NB4 (cell line): ENCODE data around the gene PBX1.

ENCODE experiments used
- DNase-seq: peaks from one replicate; pipeline ENCODE4 v3.0.0; 2010; ENCODE audit warnings: low read depth
- H3K4me3 ChIP-seq: one replicate; pipeline ENCODE4 v1.5.1; 2011; ENCODE audit warnings: mild to moderate bottlenecking, low read depth, low read length, moderate library complexity
- MYC ChIP-seq: IDR thresholded peaks from 2 replicates; pipeline ENCODE4 v1.6.1; 2011; ENCODE audit warnings: low read depth, low read length
- POLR2A ChIP-seq: IDR thresholded peaks from 2 replicates; pipeline ENCODE4 v1.6.1; 2011; ENCODE audit warnings: mild to moderate bottlenecking; ENCODE audit not compliant: insufficient read length; ENCODE audit errors: extremely low read depth
- TF ChIP-seq, protein P1 (sequence below): IDR thresholded peaks from 2 replicates; pipeline ENCODE4 v1.6.1; 2011; ENCODE audit warnings: low read depth, low read length
- TF ChIP-seq, protein P2 (sequence below): IDR thresholded peaks from one replicate; pipeline ENCODE4 v1.5.1; 2012; ENCODE audit warnings: low read depth, low read length

The PBX1 gene

GRCh38 chr1:164575356-164575886, 16.4 kb downstream of the PBX1 start:
- TF ChIP-seq POLR2A (no peak), MYC (no peak)
- TF ChIP-seq, protein P1, sequence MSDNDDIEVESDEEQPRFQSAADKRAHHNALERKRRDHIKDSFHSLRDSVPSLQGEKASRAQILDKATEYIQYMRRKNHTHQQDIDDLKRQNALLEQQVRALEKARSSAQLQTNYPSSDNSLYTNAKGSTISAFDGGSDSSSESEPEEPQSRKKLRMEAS: no peak
- TF ChIP-seq, protein P2, sequence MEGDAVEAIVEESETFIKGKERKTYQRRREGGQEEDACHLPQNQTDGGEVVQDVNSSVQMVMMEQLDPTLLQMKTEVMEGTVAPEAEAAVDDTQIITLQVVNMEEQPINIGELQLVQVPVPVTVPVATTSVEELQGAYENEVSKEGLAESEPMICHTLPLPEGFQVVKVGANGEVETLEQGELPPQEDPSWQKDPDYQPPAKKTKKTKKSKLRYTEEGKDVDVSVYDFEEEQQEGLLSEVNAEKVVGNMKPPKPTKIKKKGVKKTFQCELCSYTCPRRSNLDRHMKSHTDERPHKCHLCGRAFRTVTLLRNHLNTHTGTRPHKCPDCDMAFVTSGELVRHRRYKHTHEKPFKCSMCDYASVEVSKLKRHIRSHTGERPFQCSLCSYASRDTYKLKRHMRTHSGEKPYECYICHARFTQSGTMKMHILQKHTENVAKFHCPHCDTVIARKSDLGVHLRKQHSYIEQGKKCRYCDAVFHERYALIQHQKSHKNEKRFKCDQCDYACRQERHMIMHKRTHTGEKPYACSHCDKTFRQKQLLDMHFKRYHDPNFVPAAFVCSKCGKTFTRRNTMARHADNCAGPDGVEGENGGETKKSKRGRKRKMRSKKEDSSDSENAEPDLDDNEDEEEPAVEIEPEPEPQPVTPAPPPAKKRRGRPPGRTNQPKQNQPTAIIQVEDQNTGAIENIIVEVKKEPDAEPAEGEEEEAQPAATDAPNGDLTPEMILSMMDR: no peak
- DNase-seq: no peak
- no peak overlapping the region for H3K4me3 ChIP-seq

DNA sequence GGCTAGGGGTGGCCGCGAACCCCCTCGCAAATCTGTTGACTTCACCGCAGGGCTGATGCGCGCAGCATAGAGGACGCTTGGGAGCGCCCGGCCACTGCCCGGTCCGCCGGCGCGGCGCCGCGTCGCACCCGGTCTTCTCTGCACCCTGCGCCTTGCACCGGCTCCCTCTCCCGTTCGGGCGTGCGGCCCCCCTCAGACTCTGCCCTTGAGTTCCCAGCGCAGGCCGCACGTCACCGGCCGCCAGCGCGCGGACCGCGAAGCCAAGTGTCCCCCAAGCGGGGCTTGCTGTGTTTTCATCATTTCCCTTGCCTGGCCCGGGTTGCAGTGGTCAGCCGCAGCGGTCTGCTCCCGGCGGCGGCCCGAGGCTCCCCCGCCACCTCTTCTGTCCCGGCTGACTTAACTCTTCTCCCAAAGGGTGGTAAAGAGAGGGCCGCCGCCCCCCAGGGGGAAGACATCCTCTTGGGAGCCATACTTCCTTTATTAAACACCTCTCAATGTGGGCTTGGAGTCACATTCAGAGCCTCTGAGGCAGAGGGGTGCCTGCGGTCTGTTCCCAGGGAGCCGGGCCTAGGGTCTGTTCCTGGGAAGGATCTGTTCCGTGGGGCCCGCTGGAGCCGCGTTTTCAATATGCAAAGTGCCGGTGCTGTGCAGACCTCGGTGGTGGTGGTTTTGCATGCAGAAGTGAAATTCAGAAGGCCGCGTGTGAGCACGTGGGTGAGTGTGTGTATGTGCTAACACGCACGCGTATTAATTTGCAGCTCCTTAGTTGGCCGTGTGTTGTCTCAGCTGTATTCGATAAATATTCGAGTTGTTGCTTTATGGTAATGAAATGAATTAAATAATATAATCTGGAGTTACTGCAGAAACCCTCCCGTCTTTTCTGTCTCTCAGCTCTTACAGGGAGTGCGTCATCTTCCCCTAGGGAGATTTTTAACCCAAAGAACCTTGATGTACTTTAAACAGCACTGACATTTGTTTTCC, 17.6 kb downstream of the PBX1 start:
- TF ChIP-seq, protein P2: no peak
- TF ChIP-seq MYC: no peak
- TF ChIP-seq POLR2A: no peak
- TF ChIP-seq, protein P1: no peak
- H3K4me3 ChIP-seq: no peak overlapping the region
- DNase-seq: no peak

DNA sequence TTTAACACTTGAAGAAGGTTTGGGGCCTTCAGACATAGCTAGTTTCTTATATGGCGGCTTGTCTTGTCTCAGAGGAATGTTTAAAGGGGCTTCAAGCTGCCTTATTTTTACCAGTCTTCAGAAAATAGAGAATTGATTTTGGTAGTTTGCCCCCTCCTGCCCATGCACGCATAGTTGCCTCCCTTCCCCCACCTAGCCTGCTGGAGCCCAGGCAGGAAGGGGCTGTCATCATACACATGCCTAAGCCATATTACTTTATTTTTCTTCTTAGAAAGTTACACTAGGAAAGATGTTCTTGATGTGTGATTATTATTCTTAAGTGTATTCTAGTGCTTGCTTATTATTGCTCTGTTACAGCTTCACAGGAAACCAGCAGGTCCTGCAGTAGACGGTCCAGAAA, 18.3 kb downstream of the PBX1 start:
- no peak for DNase-seq
- TF ChIP-seq, protein P2: no peak
- TF ChIP-seq, protein P1: no peak
- no peak for TF ChIP-seq POLR2A
- TF ChIP-seq MYC: no peak
- no peak overlapping the region for H3K4me3 ChIP-seq

- H3K4me3 ChIP-seq: no peak overlapping the region
- DNase-seq: no peak
- TF ChIP-seq MYC (no peak), POLR2A (no peak)
- TF ChIP-seq, protein P1: no peak
- TF ChIP-seq, protein P2: no peak
Observed at GRCh38 chr1:164578479-164579200, 19.7 kb downstream of the PBX1 start.

DNA sequence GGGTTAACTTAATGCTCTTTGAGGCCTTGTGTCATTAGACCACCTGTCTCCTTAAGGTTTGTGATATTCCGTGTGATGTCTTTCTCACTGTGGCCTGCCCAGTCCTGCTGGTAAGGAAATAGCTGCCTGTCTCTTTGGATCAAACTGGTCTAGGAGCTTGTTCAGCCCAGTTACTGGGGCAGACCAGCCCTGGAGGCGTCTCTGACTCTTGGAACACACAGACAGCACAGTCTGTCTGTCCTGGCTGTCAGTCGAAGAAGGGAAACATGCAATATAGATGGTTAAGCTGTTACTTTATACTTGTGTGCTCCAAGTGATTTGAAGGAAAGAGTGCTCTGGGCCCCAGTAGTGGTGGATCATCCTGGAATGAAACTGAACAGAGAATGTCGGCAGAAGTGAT, 20.4 kb downstream of the PBX1 start:
- H3K4me3 ChIP-seq: no peak overlapping the region
- no peak for TF ChIP-seq MYC
- TF ChIP-seq, protein P2: no peak
- TF ChIP-seq POLR2A: no peak
- TF ChIP-seq, protein P1: no peak
- DNase-seq: no peak
